SK-N-MC (cell line): ENCODE data around the gene SUMF2.

Source experiments
- EZH2 ChIP-seq: fragments of 200-600 bp; sonication (generic); IDR thresholded peaks from one replicate; pipeline ENCODE4 v1.6.1; 2017; ENCODE audit warnings: antibody characterized with exemption
- FOXP2 ChIP-seq: optimal IDR thresholded peaks from 2 replicates; pipeline ENCODE3; 2011; ENCODE audit warnings: mild to moderate bottlenecking, moderate library complexity; ENCODE audit not compliant: insufficient read depth; ENCODE audit errors: extremely low read length, control extremely low read depth

GRCh38 chr7:56097700-56098099 is 33.6 kb downstream of the SUMF2 start:
- TF ChIP-seq EZH2 (no peak), FOXP2 (no peak)
